Endothelial cell (in vitro differentiated cells): Measurements from ENCODE around the gene TNC. TPM values are rescaled to one million over a fixed set of nuclear protein-coding genes. Genes with fewer than 3 reads are reported as not detected.

Source experiments
- DNase-seq: peaks from one replicate; pipeline ENCODE4 v3.0.0; 2021; ENCODE audit warnings: low spot score
- H3K27ac Mint-ChIP-seq: one replicate; pipeline ENCODE4 v1.8.0; 2021; ENCODE audit warnings: mixed read lengths, inconsistent platforms; ENCODE audit not compliant: unreplicated experiment
- H3K27me3 Mint-ChIP-seq: one replicate; pipeline ENCODE4 v1.8.0; 2021; ENCODE audit warnings: mild to moderate bottlenecking, moderate library complexity, mixed read lengths, inconsistent platforms; ENCODE audit not compliant: unreplicated experiment
- H3K36me3 Mint-ChIP-seq: one replicate; pipeline ENCODE4 v1.8.0; 2021; ENCODE audit warnings: mild to moderate bottlenecking, low read depth, mixed read lengths, inconsistent platforms; ENCODE audit not compliant: unreplicated experiment
- H3K4me1 Mint-ChIP-seq: one replicate; pipeline ENCODE4 v1.8.0; 2021; ENCODE audit warnings: mild to moderate bottlenecking, mixed read lengths, inconsistent platforms; ENCODE audit not compliant: unreplicated experiment
- H3K4me3 Mint-ChIP-seq: one replicate; pipeline ENCODE4 v1.8.0; 2021; ENCODE audit warnings: mild to moderate bottlenecking, mixed read lengths, inconsistent platforms; ENCODE audit not compliant: unreplicated experiment
- H3K9me3 Mint-ChIP-seq: one replicate; pipeline ENCODE4 v1.8.0; 2021; ENCODE audit warnings: mixed read lengths, inconsistent platforms; ENCODE audit not compliant: unreplicated experiment
- CTCF ChIP-seq: fragments of 200-600 bp; sonication (generic); IDR thresholded peaks from one replicate; pipeline ENCODE4 v1.5.0; 2021; ENCODE audit warnings: antibody characterized with exemption; ENCODE audit not compliant: unreplicated experiment
- total RNA-seq: library from RNA; stranded (reverse); fragmentation: NEBNext Ultra II Directional; extraction: Animal tissue kit (Norgen Biotek cat#: 25700); gene quantifications from one replicate; pipeline ENCODE4 v1.2.1, GENCODE V29; 2021; ENCODE audit not compliant: unreplicated experiment

Gene TNC
- total RNA-seq, 1 donor from 2014 or later = 10.1 TPM

- no peak overlapping the region for H3K4me3 Mint-ChIP-seq
- H3K27me3 Mint-ChIP-seq = peaks cover 2% of the 10 kb centered on the region
- TF ChIP-seq CTCF = no peak
- DNase-seq = no peak
- no peaks in the 10 kb centered on the region for H3K36me3 Mint-ChIP-seq
- peaks cover 6% of the 10 kb centered on the region for H3K4me1 Mint-ChIP-seq
- no peaks in the 10 kb centered on the region for H3K9me3 Mint-ChIP-seq
- H3K27ac Mint-ChIP-seq = no peak overlapping the region
Measured at GRCh38 chr9:115063058-115063845, 54.7 kb downstream of the TNC start.

DNA sequence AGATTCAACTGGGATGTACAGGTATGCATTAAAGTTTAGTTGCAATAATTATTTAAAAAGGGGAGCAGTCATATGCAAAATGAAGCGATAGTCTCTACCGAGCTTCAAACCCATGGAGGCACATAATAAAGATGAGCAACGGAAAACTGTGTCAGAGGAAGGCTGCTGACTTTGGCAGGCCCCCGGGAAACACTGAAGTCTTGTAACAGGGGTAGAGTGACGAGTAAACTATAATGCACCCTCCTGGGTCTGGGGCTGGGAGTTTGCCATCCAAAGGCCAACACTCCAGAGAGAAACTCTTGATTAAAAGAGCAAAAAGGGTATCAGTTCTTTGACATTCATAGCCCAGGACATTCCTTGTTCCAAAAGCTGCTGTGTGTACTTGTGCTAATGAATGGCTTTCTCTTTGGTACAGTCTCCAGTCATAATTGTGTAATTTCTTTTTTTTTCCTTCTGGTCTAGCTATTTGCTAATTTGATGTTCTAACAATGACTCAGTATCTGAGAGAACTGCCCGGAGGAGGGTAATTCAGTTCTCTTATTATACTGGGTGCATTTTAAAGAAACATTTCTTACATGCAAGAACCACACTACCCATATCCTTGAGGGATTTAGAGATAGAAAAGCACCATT lies 59.2 kb downstream of the TNC start:
- TF ChIP-seq CTCF = no peak
- H3K4me1 Mint-ChIP-seq = peaks cover 5% of the 10 kb centered on the region
- H3K36me3 Mint-ChIP-seq = no peaks in the 10 kb centered on the region
- H3K27me3 Mint-ChIP-seq = peaks cover 2% of the 10 kb centered on the region
- DNase-seq = no peak
- no peak overlapping the region for H3K4me3 Mint-ChIP-seq
- H3K27ac Mint-ChIP-seq = no peak overlapping the region
- H3K9me3 Mint-ChIP-seq = no peaks in the 10 kb centered on the region

- Mint-ChIP-seq H3K36me3 (no peaks in the 10 kb centered on the region), H3K27ac (no peak overlapping the region), H3K4me3 (no peak overlapping the region), H3K27me3 (peaks cover 2% of the 10 kb centered on the region), H3K4me1 (no peaks in the 10 kb centered on the region), H3K9me3 (no peaks in the 10 kb centered on the region)
- no peak for DNase-seq
- TF ChIP-seq CTCF = no peak
Measured at GRCh38 chr9:115058175-115058574, 59.8 kb downstream of the TNC start.

GRCh38 chr9:115057559-115057958 lies 60.4 kb downstream of the TNC start:
- Mint-ChIP-seq H3K4me3 (no peak overlapping the region), H3K36me3 (no peaks in the 10 kb centered on the region), H3K4me1 (no peaks in the 10 kb centered on the region)

More at GRCh38 chr9:115057559-115057958, 60.4 kb downstream of the TNC start:
- H3K27me3 Mint-ChIP-seq = peaks cover 2% of the 10 kb centered on the region
- no peak for DNase-seq
- no peak for TF ChIP-seq CTCF
- H3K9me3 Mint-ChIP-seq = no peaks in the 10 kb centered on the region
- no peak overlapping the region for H3K27ac Mint-ChIP-seq
